Measurements from ENCODE around the gene GALNT16.

DNA sequence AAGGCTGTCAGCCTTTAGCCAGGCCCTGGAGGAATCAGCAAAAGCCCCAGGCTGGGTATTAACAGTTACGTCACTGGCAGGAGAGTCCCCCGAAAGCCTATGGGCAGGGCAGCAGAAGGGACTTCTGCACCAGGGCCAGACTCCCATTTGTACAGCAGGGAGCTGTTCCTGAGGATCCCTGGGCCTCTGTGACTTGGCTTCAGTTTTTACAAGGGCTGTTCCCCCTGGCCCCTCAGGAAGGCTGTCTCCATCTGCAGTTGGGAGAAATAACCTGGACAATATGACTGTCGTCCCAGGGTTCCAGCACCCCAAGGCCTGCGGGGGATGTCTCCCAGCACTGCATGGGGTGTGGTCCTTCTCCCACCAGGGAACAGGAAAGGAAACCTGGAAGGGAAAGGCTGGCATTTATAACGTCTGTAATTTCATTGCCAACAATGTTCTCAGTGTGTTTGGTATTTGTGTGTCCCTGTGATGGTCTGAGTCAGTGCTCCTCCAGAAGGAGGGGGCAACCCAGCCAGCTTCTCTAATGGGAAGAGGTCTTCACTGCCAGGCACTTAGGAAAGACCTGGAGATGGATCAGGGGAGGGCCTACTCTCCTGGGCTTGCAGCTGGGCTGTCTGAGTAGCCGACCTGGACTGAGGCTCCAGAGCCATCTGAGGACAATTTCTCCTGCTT lies 95.8 kb downstream of the GALNT16 start:
- TF ChIP-seq, protein P1, sequence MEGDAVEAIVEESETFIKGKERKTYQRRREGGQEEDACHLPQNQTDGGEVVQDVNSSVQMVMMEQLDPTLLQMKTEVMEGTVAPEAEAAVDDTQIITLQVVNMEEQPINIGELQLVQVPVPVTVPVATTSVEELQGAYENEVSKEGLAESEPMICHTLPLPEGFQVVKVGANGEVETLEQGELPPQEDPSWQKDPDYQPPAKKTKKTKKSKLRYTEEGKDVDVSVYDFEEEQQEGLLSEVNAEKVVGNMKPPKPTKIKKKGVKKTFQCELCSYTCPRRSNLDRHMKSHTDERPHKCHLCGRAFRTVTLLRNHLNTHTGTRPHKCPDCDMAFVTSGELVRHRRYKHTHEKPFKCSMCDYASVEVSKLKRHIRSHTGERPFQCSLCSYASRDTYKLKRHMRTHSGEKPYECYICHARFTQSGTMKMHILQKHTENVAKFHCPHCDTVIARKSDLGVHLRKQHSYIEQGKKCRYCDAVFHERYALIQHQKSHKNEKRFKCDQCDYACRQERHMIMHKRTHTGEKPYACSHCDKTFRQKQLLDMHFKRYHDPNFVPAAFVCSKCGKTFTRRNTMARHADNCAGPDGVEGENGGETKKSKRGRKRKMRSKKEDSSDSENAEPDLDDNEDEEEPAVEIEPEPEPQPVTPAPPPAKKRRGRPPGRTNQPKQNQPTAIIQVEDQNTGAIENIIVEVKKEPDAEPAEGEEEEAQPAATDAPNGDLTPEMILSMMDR (IDR thresholded peaks at IDR 0.05; ENCODE audit: poor library complexity), result no peak
- TF ChIP-seq EZH2 (IDR thresholded peaks at IDR 0.05; ENCODE audit: borderline replicate concordance), result no peak
- no peak for TF ChIP-seq EZH2phosphoT487 (IDR thresholded peaks at IDR 0.05; ENCODE audit: low read depth, severe bottlenecking, unreplicated experiment)
